Thymus (tissue), 11 donors: ENCODE measurements around the gene KCNJ9. TPM values are rescaled to one million over a fixed set of nuclear protein-coding genes. Genes with fewer than 3 reads are reported as not detected.
A peak's percentile ranks its signal among the peaks of the same experiment; 100 is the strongest.

Source experiments
- DNase-seq, 9 donors: peaks; one replicate each; pipeline ENCODE4 v3.0.0-alpha.2; 2013; ENCODE audit warnings: low spot score in 9 of 9, low read depth in 6 of 9, missing footprints in 1 of 9
- H3K27ac ChIP-seq, 2 donors: one replicate each; pipeline ENCODE4 v1.5.1; 2013; ENCODE audit warnings: control low read depth in 1 of 2, low read depth in 1 of 2, low read length in 1 of 2, mild to moderate bottlenecking in 1 of 2, moderate library complexity in 1 of 2
- H3K27me3 ChIP-seq, 2 donors: one replicate each; pipeline ENCODE4 v1.5.1; 2013; ENCODE audit warnings: low read length in 1 of 2; ENCODE audit not compliant: control insufficient read depth in 2 of 2, insufficient read depth in 1 of 2
- H3K36me3 ChIP-seq, 2 donors: one replicate each; pipeline ENCODE4 v1.5.1; 2013; ENCODE audit warnings: low read length in 1 of 2, mild to moderate bottlenecking in 1 of 2, moderate library complexity in 1 of 2; ENCODE audit not compliant: control insufficient read depth in 2 of 2, insufficient read depth in 2 of 2
- H3K4me1 ChIP-seq, 2 donors: one replicate each; pipeline ENCODE4 v1.5.1; 2013; ENCODE audit warnings: low read length in 2 of 2; ENCODE audit not compliant: control insufficient read depth in 2 of 2, insufficient read depth in 2 of 2
- H3K4me3 ChIP-seq, 2 donors: one replicate each; pipeline ENCODE4 v1.5.1; 2013; ENCODE audit warnings: low read length in 2 of 2, control low read depth in 1 of 2, mild to moderate bottlenecking in 1 of 2
- H3K9me3 ChIP-seq, 2 donors: one replicate each; pipeline ENCODE4 v1.5.1; 2013; ENCODE audit warnings: low read length in 1 of 2, mild to moderate bottlenecking in 1 of 2; ENCODE audit not compliant: control insufficient read depth in 2 of 2, insufficient read depth in 1 of 2
- WGBS: extraction: QIAGEN DNeasy Blood & Tissue Kit; methylation state at CpG from one replicate; pipeline ENCODE4 v1.1.7; 2013; 5-methylcytosine and 5-hydroxymethylcytosine counted together
- polyA plus RNA-seq: library from polyadenylated mRNA; stranded (reverse); fragments of 200-250 nt; gene quantifications from one replicate; pipeline ENCODE4 v1.2.3, GENCODE V29; 2013
- total RNA-seq: library from RNA; stranded (reverse); fragments of 120-200 nt; gene quantifications from one replicate; pipeline ENCODE4 v1.2.4, GENCODE V29; 2013
- donor health status: healthy.

The KCNJ9 gene
- total and polyA plus RNA-seq, 2 donors: 0.05 to 0.09 TPM

DNA sequence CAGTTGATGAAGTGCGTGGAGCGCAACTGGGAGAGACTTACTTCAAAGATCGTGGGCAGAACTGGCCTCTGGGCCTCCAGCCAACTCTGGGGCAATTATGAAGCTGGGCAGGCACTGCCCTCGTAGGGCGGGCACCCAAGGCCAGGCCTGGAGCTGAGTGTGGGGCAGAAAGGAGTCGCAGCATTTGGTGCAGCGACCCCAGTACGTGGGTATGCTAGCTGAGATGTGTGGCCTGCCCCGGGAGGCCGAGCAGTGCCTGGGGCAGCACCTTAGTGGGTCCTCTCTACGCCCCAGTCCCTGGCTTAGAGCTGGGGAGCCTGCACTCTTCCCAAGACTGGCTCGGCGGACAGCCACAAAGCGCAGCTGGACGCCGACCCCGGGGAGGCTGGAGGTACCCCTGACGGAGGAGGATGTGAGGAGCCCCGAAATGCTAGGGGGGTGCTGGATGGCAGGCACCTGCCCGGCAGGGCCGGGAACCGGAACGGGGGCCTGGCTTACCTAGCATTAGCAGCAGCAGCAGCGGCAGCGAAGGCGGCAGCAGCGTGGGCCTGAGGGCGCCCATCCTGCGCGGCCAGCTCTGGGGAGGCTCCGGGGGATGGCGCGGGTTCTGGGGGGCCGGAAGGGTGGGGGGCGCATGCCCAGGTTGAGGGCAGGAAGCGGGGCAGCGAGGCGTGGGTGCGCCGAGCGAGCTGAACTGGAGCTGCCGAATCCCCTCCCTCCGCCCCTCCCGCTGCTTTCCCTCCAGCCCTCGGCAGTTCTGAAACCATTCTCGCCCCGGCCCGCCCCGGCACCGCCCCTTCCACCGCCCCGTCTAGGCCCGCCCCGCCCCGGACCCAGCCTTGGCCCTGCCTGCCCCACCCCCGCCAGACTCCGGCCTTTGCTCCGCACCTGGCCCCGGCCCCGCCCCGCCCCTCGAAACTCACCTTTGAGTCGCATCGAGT, 16.8 kb downstream of the KCNJ9 start, which contains the start of gene IGSF8:
Gene IGSF8, minus strand, starts transcription at position 709 of the 941 bp plus-strand sequence. Its CDS starts 147 bp downstream, at position 562.
- H3K27ac ChIP-seq: peak within 1 kb of the TSS; percentile 92 to 95
- peak; percentile 77 to 94 (median 85) for DNase-seq
- peaks cover 24 to 43% of the 10 kb centered on the region in 2 donors for H3K4me1 ChIP-seq
- H3K36me3 ChIP-seq: peaks cover 13 to 15% of the 10 kb centered on the region in 2 donors
- peak within 1 kb of the TSS; percentile 72 to 82 for H3K4me3 ChIP-seq
- no peaks in the 10 kb centered on the region for H3K27me3 ChIP-seq
- no peaks in the 10 kb centered on the region for H3K9me3 ChIP-seq
- 5% methylated on average over 64 of the region's 64 CpGs for WGBS

DNA sequence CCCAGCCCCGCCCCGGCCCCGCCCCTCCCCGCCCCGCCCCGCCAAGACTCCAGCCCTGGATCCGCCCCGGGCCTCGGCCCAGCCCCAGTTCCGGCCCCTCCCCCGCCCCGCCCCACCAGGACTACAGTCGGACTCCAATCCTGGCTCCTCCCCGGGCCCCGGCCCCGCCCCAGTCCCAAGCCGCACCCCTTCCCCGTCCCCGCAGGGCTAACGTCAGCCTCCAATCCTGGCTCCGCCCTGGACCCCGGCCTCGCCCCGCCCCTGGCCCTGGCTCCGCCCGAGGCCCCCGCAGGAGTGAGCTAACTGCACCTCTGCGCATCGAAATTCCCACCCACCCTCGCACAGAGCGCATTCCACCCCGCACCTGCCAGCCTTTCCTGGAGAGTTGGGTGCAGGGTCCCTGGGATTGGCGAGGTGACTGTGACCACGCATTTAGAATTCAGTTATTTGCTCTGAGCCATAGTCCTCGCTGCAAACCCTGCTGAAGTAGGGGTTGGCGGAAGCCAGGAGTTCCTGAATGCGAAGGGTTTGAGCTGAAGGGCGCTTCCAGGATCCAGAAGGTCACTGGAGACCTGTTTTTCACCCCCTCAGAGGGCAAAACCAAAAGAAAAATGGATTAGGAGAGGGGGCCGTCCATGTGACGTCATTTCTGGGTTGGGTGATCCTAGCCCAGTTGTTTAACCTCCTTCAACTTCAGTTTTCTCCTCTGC, 17.7 kb downstream of the KCNJ9 start:
- Histone ChIP-seq H3K27ac (peak overlapping the region; percentile 92 to 95), H3K9me3 (no peaks in the 10 kb centered on the region), H3K27me3 (no peaks in the 10 kb centered on the region), H3K36me3 (peaks cover 7 to 11% of the 10 kb centered on the region in 2 donors), H3K4me3 (peak overlapping the region; percentile 58 to 72), H3K4me1 (peaks cover 24 to 37% of the 10 kb centered on the region in 2 donors)
- WGBS: 3% methylated on average over 40 of the region's 40 CpGs
- DNase-seq: peak; percentile 79 to 97 (median 95)

DNA sequence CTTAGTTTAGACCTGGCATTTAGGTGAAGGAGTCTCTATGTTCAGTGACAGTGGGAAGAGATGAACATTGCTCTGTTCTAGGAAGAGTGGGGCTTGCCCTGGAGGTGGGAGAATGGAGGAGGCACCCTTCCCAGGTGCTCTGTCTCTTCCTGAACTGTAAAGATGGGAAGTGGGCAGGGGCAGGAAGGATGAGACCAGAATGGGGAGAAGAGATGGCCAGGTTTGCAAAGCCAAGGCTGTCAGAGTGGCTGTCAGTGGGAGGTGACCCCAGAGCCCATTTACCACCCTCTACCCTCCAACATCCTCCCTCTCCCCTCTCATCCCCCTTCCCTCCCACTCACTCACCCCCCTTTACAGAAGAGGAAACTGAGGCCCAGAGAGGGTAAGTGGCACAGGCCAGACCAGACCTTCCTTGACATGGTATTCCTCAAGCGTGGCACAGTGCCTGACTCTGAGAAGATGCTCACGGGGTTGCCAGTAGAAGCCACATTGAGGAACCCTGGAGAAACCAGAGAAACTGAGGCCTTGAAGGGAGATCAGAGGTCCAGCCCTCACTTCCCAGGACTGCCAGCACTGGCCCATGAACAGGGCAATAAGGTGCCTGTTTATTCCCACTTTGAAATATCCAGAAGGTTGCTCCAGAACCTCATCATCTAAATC, 18.5 kb downstream of the KCNJ9 start:
- Histone ChIP-seq H3K9me3 (no peaks in the 10 kb centered on the region), H3K4me3 (no peak overlapping the region), H3K36me3 (peaks cover 4 to 5% of the 10 kb centered on the region in 2 donors), H3K27ac (peak overlapping the region; percentile 25 to 92), H3K27me3 (no peaks in the 10 kb centered on the region), H3K4me1 (peaks cover 24 to 37% of the 10 kb centered on the region in 2 donors)
- no peak for DNase-seq
- WGBS: 96% methylated on average over 2 of the region's 2 CpGs

DNA sequence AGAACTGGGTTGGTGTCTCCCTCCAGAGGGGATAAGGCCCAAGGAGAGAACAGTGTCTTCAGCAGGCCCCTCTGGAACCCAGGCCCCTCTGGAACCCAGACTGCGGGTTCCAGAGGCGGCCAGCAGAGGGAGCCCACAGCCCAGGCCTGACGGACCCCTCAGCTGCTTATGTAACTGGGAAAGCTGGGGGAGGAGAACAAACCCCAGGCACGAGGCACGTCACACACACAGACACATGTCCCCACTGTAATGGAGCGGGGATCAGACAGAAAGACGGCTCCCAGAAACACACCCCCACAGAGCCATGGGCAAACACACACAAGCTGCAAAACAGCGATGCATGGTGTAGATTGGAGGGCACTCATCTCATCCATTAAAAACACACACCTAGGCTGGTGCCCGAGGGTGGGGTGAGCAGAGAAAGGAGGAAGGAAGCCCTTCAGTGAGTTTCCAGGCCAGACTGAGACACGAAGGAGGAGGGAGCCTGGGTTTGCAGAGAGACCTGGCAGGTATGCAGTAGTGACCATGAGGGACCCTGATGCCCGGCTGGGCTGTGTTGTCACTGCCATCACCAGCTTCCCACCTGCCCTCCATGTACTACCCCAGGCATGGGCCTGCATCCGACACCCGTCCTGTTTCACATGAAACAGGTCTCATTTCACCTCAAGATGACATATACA, 19.8 kb downstream of the KCNJ9 start:
- Histone ChIP-seq H3K36me3 (peaks cover 0 to 3% of the 10 kb centered on the region in 2 donors), H3K4me3 (no peak overlapping the region), H3K27me3 (no peaks in the 10 kb centered on the region), H3K9me3 (no peaks in the 10 kb centered on the region), H3K27ac (no peak overlapping the region), H3K4me1 (peaks cover 22 to 35% of the 10 kb centered on the region in 2 donors)
- DNase-seq: peak in 8 of 9 donors; percentile 50 to 85 (median 68)
- WGBS: 26% methylated on average over 13 of the region's 13 CpGs

DNA sequence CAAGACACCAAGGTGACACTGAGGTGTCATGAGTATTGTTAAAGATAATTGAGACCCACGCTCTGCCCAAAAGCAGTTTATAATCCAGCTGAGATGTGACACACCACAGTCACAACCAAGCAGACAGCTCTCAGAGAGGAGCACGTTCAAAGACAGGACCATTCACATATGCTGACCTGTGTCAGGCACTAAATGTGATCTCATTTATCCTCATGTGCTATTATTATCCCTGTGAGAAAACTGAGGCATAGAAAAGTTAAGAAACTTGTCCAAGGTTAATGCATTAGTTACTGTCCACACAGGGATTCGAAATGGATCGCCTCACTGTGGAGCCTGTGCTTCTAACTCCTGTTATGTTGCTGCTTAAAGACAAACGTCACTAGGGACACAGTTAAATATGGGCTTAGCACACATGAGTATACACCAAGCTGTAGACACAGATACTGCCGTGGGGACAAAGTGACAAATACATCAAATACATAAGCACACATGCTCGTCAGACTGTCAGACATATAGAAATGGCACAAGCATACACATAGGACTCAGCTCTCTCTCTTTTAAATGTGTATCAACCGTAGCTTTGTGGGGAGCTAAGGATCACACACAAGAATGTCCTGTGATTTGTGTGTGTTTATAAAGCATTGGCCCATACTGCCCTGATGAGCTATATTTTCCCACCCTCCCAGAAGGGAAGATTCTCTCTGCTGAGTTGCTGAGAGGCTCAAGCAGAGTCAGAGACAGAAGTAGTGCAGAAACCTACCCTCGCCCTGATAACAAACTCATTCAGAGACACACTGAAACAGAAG, 20.6 kb downstream of the KCNJ9 start:
- Histone ChIP-seq H3K9me3 (no peaks in the 10 kb centered on the region), H3K4me3 (no peak overlapping the region), H3K36me3 (no peaks in the 10 kb centered on the region), H3K27ac (no peak overlapping the region), H3K27me3 (no peaks in the 10 kb centered on the region), H3K4me1 (peaks cover 15 to 28% of the 10 kb centered on the region in 2 donors)
- DNase-seq: no peak
- WGBS: 92% methylated on average over 9 of the region's 9 CpGs

DNA sequence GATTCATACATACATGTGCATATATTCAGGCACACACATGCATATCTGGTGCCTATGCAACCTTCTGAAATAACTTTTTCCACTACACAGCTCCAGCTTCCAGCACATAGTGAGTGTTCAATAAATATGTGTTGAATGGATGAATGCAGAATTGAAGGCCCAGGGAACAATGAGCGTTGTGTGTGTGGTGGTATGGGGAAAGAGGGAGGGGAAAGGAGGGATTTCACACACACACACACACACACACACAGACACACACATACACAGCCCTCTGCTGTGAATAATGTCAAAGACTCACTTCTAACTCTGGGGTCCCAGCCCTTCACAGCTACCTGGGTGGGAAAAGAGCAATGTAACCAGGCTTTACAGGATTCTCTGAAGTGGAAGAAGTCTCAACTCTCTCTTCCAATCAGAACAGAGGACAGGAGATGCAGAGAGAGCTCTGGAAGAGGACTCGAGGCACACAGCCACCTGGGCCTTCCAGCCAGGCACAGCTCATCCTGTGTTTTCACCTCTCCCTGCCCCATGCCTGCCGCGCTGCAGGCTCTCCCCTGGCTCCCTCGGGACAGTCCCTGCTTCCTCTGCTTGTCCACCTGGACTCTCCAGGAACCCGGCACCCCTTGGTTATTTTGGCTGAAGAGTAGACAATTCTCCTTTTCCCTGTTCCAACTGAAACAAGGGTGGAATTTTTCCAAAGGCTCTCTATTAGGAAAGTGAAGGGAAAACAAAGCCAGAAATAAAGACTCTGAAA, 22.5 kb downstream of the KCNJ9 start:
- H3K9me3 ChIP-seq: no peaks in the 10 kb centered on the region
- WGBS: 93% methylated on average over 6 of the region's 6 CpGs
- no peak overlapping the region for H3K4me3 ChIP-seq
- H3K27me3 ChIP-seq: no peaks in the 10 kb centered on the region
- H3K4me1 ChIP-seq: peaks cover 4 to 15% of the 10 kb centered on the region in 2 donors
- no peak for DNase-seq
- H3K27ac ChIP-seq: no peak overlapping the region
- H3K36me3 ChIP-seq: no peaks in the 10 kb centered on the region

DNA sequence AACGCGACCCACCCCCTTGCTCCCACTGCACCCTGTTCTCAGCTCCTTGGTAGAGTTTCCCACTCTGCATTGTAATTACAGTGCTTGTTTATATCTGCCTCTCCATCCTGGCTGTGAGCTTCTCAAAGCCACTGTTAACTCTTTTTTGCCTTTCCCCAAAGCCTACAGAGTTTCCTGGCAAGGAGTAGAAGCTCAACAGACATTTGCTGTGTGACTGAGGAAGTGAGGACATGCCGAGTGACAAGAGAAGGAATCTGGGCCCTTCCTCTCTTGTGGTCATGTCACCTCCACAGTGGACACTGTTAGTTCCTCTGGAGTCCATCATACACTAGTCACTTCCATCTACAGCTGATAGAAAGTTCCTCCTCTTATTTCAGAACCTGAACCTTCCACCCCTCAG, 23.1 kb downstream of the KCNJ9 start:
- WGBS: 78% methylated on average over 3 of the region's 3 CpGs
- Histone ChIP-seq H3K27me3 (no peaks in the 10 kb centered on the region), H3K9me3 (no peaks in the 10 kb centered on the region), H3K36me3 (no peaks in the 10 kb centered on the region), H3K4me1 (peaks cover 4 to 10% of the 10 kb centered on the region in 2 donors), H3K27ac (no peak overlapping the region), H3K4me3 (no peak overlapping the region)
- no peak for DNase-seq
